Measurements from ENCODE around the gene VPS16. TPM values are rescaled to one million over a fixed set of nuclear protein-coding genes. Genes with fewer than 3 reads are reported as not detected.

The VPS16 gene
- total and polyA plus RNA-seq, 2 donors (not counting 1 experiment from before 2014, with no cell fraction given) = 63.0 to 68.2 TPM

- CTCF ChIA-PET = interaction anchor here (0.9 kb wide), 1 partner anchor 13 kb away, joined by 3 read pairs; no protein-coding TSS in a partner anchor
- Mint-ChIP-seq H3K9me3 (ENCODE audit: insufficient read depth) (no peaks in the 10 kb centered on the region), H3K4me3 (no peak overlapping the region), H3K4me1 (no peaks in the 10 kb centered on the region), H3K27me3 (no peaks in the 10 kb centered on the region), H3K27ac (no peak overlapping the region)
- Histone ChIP-seq H3K27me3 (replicated peaks in 1 of 4; ENCODE audit: control extremely low read depth in 1 of 4, control insufficient read depth in 3 of 4, insufficient read depth in 4 of 4, low read length in 3 of 4) (no peaks in the 10 kb centered on the region), H2AFZ (ENCODE audit: insufficient read depth, low read depth, low read length, poor library complexity, severe bottlenecking) (no peak overlapping the region), H4K20me1 (ENCODE audit: control insufficient read depth, insufficient read depth, low read length, poor library complexity, severe bottlenecking) (peaks cover 17% of the 10 kb centered on the region), H3K4me1 (ENCODE audit: control insufficient read depth in 2 of 2, insufficient read depth in 2 of 2, low read length in 2 of 2) (no peaks in the 10 kb centered on the region), H3K36me3 (replicated peaks in 1 of 2; ENCODE audit: control extremely low read depth in 1 of 2, control insufficient read depth in 1 of 2, extremely low read depth in 1 of 2, insufficient read depth in 2 of 2, low read length in 1 of 2) (peaks cover 0 to 26% of the 10 kb centered on the region in 2 experiments), H3K9me3 (ENCODE audit: control extremely low read depth in 1 of 3, control insufficient read depth in 2 of 3, insufficient read depth in 1 of 3, low read length in 2 of 3) (no peaks in the 10 kb centered on the region), H3K4me2 (replicated peaks; ENCODE audit: low read depth, low read length, poor library complexity, severe bottlenecking) (no peak overlapping the region), H3K9ac (ENCODE audit: low read length) (no peak overlapping the region), H3K79me2 (ENCODE audit: control insufficient read depth, insufficient read depth, low read length) (peaks cover 38% of the 10 kb centered on the region), H3K4me3 (ENCODE audit: control extremely low read depth in 1 of 5, extremely low read depth in 1 of 5, insufficient read depth in 1 of 5, low read depth in 2 of 5, low read length in 4 of 5) (no peak overlapping the region), H3K27ac (ENCODE audit: low read length in 2 of 2) (no peak overlapping the region)
- DNase-seq (no peak), ATAC-seq (ENCODE audit: low read depth) (no peak)
- TF ChIP-seq CTCF (IDR thresholded peaks at IDR 0.05) (no peak), EZH2 (IDR thresholded peaks at IDR 0.05; ENCODE audit: borderline replicate concordance, insufficient read depth, low read depth, low read length, poor library complexity, severe bottlenecking) (no peak)
- POLR2A ChIA-PET = no interaction called here
- 98% methylated on average over 4 of the region's 4 CpGs for WGBS (ENCODE audit: insufficient coverage)
- intact Hi-C loops (cut with micrococcal nuclease) = no loop called here
These were observed 19.0 kb downstream of the VPS16 start for GRCh38 chr20:2859330-2860121.

GRCh38 chr20:2864626-2865025, 24.1 kb downstream of the VPS16 start:
- Histone ChIP-seq H4K20me1 (ENCODE audit: control insufficient read depth, insufficient read depth, low read length, poor library complexity, severe bottlenecking) (peaks cover 8% of the 10 kb centered on the region), H3K9me3 (ENCODE audit: control extremely low read depth in 1 of 3, control insufficient read depth in 2 of 3, insufficient read depth in 1 of 3, low read length in 2 of 3) (no peaks in the 10 kb centered on the region), H3K27me3 (replicated peaks in 1 of 4; ENCODE audit: control extremely low read depth in 1 of 4, control insufficient read depth in 3 of 4, insufficient read depth in 4 of 4, low read length in 3 of 4) (no peaks in the 10 kb centered on the region), H3K4me3 (ENCODE audit: control extremely low read depth in 1 of 5, extremely low read depth in 1 of 5, insufficient read depth in 1 of 5, low read depth in 2 of 5, low read length in 4 of 5) (no peak overlapping the region), H3K9ac (ENCODE audit: low read length) (no peak overlapping the region), H2AFZ (ENCODE audit: insufficient read depth, low read depth, low read length, poor library complexity, severe bottlenecking) (no peak overlapping the region), H3K4me2 (replicated peaks; ENCODE audit: low read depth, low read length, poor library complexity, severe bottlenecking) (no peak overlapping the region), H3K27ac (ENCODE audit: low read length in 2 of 2) (no peak overlapping the region), H3K36me3 (replicated peaks in 1 of 2; ENCODE audit: control extremely low read depth in 1 of 2, control insufficient read depth in 1 of 2, extremely low read depth in 1 of 2, insufficient read depth in 2 of 2, low read length in 1 of 2) (peaks cover 0 to 38% of the 10 kb centered on the region in 2 experiments), H3K4me1 (ENCODE audit: control insufficient read depth in 2 of 2, insufficient read depth in 2 of 2, low read length in 2 of 2) (no peaks in the 10 kb centered on the region), H3K79me2 (ENCODE audit: control insufficient read depth, insufficient read depth, low read length) (peaks cover 11% of the 10 kb centered on the region)
- ATAC-seq (ENCODE audit: low read depth) = no peak
- CTCF ChIA-PET = interaction anchor here (1.5 kb wide), 1 partner anchor 13 kb away, joined by 4 read pairs; no protein-coding TSS in a partner anchor
- no peak overlapping the region for H3K4me3 Mint-ChIP-seq
- POLR2A ChIA-PET = no interaction called here
- no peaks in the 10 kb centered on the region for H3K27me3 Mint-ChIP-seq
- intact Hi-C loops (cut with micrococcal nuclease) = no loop called here
- 100% methylated on average over 12 of the region's 12 CpGs for WGBS (ENCODE audit: insufficient coverage)
- DNase-seq = no peak
- H3K4me1 Mint-ChIP-seq = peaks cover 2% of the 10 kb centered on the region
- H3K27ac Mint-ChIP-seq = no peak overlapping the region
- TF ChIP-seq CTCF (IDR thresholded peaks at IDR 0.05) (no peak), EZH2 (IDR thresholded peaks at IDR 0.05; ENCODE audit: borderline replicate concordance, insufficient read depth, low read depth, low read length, poor library complexity, severe bottlenecking) (no peak)
- H3K9me3 Mint-ChIP-seq (ENCODE audit: insufficient read depth) = no peaks in the 10 kb centered on the region
